Uterus (tissue), 4 donors: Measurements from ENCODE around the gene BRAT1. TPM values are rescaled to one million over a fixed set of nuclear protein-coding genes. Genes with fewer than 3 reads are reported as not detected.

ENCODE experiments used
- microRNA-seq: library from miRNA; unstranded; fragments of <30 nt; microRNA quantifications from one replicate; pipeline ENCODE4, GENCODE V29; 2016; ENCODE audit warnings: borderline microRNAs expressed, borderline replicate concordance
- small RNA-seq: library from RNA; depleted of rRNA; stranded (forward); fragments of <200 nt; gene quantifications from one replicate; pipeline ENCODE3, GENCODE V24; 2016
- total RNA-seq, 4 donors: library from RNA; depleted of rRNA in 3 of 4; stranded (reverse); fragments of >200 nt in 3 of 4; gene quantifications; one replicate each; pipeline versions ENCODE4 v1.1.0 to v1.2.4, GENCODE V29; 2014 to 2023
- donor health status: DM: yes; HTN: yes; CAD: no.

BRAT1 gene
- total RNA-seq, 4 donors from 2014 or later: 10.3 to 44.3 (median 36.0) TPM

Small RNA genes within 50 kb of the gene (microRNA-seq; reads per million reads assigned to microRNA genes)
- gene MIR4648: not detected

Small RNA genes within 50 kb of the gene (small RNA-seq; reads per million reads assigned to genes)
- not detected for gene MIR4648

Other genes with a start within 250 kb of the BRAT1 start
- 10 to 100 TPM in 3 of 4 donors, under 1 TPM in 1; 0.29 to 75.3 (median 30.5) TPM for gene SNX8, start 241.1 kb downstream of the BRAT1 start, total RNA-seq
- gene EIF3B, start 200.7 kb downstream of the BRAT1 start, total RNA-seq: 100 to 1,000 TPM in 2 of 4 donors, 10 to 100 TPM in 2; 67.6 to 155 (median 95.2) TPM
- gene CHST12, start 151.9 kb downstream of the BRAT1 start, total RNA-seq: 10 to 100 TPM in 1 of 4 donors, 1 to 10 TPM in 3; 5.6 to 30.5 (median 8.3) TPM
- not detected for gene GRIFIN, start 79.1 kb downstream of the BRAT1 start, total RNA-seq
- 10 to 100 TPM in 2 of 4 donors, 1 to 10 TPM in 1, not detected in 1; 2.3 to 30.5 (median 26.5) TPM for gene LFNG, start 35.8 kb downstream of the BRAT1 start, total RNA-seq
- gene IQCE, start 3.5 kb upstream of the BRAT1 start, total RNA-seq: 10 to 100 TPM in 3 of 4 donors, 1 to 10 TPM in 1; 6.8 to 28.0 (median 16.9) TPM
- 10 to 100 TPM in 2 of 4 donors, 1 to 10 TPM in 2; 3.8 to 47.2 (median 25.2) TPM for gene TTYH3, start 76.5 kb upstream of the BRAT1 start, total RNA-seq
- 1 to 10 TPM in 2 of 4 donors, under 1 TPM in 1, not detected in 1; 0.35 to 4.6 (median 4.4) TPM for gene AMZ1, start 132.7 kb upstream of the BRAT1 start, total RNA-seq